Measurements from ENCODE around the gene AP2S1.

Gene AP2S1

GRCh38 chr19:46797881-46798280, 52.8 kb downstream of the AP2S1 start:
- DNase-seq, result no peak

GRCh38 chr19:46791944-46792343, 58.7 kb downstream of the AP2S1 start:
- DNase-seq, result peak; percentile 65

GRCh38 chr19:46789371-46789770, 61.3 kb downstream of the AP2S1 start:
- no peak for DNase-seq

GRCh38 chr19:46788968-46789338, 61.7 kb downstream of the AP2S1 start:
- DNase-seq, result no peak

- DNase-seq, result peak; percentile 99
Measured at GRCh38 chr19:46788262-46788967, 62.2 kb downstream of the AP2S1 start, which contains the start of gene SLC1A5. Gene SLC1A5 (minus strand): TSS chr19:46788594. CDS start chr19:46787965, 629 bp downstream.
